Head of caudate nucleus (tissue), 42 donors: ENCODE data around the gene ST7.
A peak's percentile ranks its signal among the peaks of the same experiment; 100 is the strongest.
"Not testable (repeated sequence)": the region's sequence is repeated elsewhere in the genome, so short reads cannot be mapped to it uniquely, and the experiment has no call there.

Source experiments
- DNase-seq, 42 donors: peaks; one replicate each; pipeline versions ENCODE4 v3.0.0 to v3.0.0-alpha.2; 2020 to 2021; ENCODE audit warnings: mixed read lengths in 7 of 42
- intact Hi-C: fragments of 100-400 bp; cut with DNase I; formaldehyde crosslinking; loops from one replicate; pipeline ENCODE4 v1.15.0; 2022

Gene ST7

DNA sequence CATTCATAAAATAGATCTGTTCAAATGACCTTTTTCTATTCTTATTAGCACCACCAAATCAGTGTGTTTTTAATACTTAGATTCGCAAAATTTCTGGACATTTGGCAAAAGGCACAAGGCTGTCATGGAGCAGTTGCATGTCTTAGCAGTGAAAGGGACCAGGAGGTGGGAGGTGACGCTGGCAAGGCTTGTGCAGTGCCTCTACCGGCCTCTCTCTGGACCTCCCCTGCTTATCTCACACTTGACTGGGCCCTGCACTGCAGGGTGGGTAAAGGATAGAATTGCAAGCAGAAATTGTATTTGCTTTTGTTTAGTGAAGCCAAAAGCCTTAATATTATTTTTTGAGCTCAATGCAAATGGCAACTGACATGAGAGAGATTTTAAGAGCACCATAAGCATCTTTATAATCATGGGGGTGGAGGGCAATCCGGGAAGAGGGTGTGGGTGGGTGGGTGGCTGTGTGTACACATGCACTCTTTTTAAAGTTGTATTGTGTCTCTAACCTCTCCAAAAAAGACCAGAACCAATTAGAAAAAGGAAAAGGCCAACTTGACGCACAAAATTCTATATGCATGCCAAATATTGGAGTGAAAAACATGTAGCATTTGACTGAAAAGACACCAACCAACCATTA lies 263.3 kb downstream of the ST7 start:
- no peak for DNase-seq
- intact Hi-C loops, result no loop called here

DNA sequence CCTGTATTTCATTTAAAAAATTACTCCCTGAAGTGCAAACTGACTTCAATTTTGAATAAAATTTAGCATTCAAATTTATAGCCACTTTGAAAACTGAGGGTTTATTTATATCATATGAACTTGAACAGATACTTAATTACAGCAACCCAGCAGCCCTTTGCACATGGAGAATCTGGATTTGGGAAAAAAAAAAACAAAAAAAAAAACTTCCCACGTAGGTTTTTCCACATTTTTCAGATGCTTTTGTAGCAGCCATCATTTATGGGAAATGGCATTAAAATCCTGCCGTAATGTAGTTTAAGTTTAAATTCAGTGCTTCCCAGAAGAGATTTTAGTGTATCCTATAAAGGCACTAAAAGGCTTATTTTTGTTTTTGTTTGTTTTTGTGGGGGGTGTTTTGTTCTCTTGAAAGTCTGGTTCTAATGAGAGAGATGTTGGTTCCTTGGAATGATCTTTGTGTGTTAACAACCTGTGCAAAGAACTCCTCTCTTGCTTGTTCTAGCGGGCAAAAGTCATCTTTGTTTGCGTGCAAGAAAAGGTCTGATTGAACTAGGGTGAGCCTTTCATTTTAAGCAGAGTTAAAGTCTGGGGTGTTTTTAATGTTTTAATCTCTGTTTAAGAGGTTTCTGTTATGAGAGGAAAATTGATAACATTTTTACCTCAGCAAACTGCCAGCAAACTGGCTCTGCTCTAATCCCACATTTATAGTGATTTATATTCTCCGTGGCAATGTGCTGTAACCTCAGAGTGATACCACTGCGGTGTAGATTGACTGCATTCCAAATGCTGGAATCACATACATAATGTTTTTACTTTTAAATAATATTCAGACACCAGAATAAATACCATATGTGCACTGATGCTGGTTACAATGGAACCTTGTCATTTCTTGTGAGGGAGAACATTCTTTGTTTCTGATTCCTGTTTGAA lies 264.1 kb downstream of the ST7 start:
- intact Hi-C loops, result no loop called here
- DNase-seq, result no peak

DNA sequence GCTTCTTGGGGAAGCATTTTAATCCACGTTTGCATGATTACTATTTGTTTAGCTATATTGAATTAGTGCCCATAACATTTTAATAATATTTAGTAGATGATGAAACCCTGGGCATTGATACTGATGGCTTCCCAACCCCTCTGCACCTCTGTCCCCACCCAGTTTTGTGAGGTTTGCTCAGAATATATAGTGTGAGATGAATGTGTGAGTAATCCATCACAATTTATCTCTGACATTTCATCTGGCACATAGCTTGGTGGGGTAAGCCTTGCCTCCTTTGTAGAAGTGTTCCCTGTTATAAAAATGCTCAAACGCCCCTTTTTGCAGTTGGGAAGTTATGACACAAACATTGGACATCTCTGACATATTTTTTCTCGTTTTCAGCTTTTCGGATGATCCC lies 265.4 kb downstream of the ST7 start:
- DNase-seq, result no peak
- intact Hi-C loops, result no loop called here

DNA sequence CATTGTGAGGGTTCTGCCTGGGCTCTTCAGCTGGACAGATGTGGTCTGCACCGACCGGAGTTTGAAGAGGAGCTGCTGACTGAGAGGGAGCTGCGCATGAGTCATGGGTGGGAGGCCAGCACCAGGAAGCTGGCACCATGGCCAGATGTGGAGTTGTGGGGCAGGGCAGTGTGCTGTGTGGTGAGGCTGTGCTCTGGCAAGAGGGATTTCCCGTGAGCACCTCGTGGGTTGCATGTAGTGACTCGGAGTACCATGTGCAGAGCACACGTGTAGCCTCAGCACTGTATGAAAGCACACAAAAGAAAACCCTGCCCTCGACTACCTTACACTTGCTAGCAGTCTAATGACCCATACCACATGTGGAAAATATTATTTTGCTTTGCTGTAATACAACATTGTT lies 266.2 kb downstream of the ST7 start:
- intact Hi-C loops, result no loop called here
- no peak for DNase-seq

DNA sequence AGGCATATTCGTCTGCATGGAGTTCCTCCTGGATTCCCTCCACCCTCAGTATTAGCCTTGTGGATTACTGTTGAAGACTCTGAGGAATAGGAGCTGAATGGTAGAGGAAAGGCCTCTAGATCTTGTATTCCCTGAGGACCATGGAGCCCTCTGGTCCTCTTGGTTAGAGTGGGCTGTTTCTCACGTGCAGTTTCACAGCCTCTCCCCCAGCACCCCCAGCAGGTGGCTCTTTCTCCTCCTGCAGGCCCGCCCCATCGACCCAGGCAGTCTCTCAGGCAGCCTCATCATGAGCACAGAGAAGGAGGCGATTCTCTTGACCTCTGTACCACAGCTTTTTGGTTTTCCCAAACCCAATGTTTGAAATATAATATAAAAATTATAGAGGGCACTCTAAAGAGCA lies 267.5 kb downstream of the ST7 start:
- DNase-seq, result no peak
- intact Hi-C loops, result loop anchor here (5.0 kb wide), 1 partner anchor 166 kb away; no protein-coding TSS in a partner anchor

DNA sequence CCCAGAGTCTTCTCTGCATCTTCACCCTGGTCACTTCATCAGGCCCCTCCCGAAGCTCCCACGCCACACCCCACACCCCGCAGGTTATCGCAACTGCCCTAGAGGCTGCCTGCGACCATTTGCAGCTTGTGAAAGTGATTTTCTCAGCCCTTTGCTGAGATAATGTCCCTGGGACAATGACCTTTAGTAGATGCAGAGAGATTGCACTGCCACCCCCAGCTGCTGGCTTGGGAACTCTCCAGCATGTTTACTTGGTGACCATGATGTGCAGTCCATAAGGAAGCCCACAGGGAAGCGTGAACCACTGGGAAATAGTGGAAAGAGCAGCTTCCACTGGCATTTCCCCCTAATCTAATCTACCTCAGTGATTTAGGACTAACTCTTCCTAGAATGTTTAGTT lies 272.2 kb downstream of the ST7 start:
- intact Hi-C loops, result no loop called here
- no peak for DNase-seq

DNA sequence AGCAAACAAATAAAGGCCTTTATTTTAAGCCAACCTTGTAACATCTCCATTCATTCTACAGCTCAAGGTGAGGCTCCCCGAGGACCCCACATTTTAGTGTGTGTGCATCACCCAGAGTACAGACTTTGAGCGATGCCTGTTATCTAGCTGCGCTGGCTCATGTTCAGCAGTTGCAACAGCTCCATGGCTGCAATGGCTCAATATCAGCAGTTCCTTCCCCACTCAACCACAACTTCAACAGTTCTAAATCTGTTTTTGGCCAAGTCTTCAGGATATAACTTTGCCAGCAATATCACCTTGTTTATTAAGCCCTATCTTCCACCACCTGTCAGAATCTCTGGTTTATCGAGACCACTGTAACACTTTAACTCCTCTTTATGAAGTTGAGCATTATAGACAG lies 273.8 kb downstream of the ST7 start:
- no peak for DNase-seq
- intact Hi-C loops, result no loop called here

DNA sequence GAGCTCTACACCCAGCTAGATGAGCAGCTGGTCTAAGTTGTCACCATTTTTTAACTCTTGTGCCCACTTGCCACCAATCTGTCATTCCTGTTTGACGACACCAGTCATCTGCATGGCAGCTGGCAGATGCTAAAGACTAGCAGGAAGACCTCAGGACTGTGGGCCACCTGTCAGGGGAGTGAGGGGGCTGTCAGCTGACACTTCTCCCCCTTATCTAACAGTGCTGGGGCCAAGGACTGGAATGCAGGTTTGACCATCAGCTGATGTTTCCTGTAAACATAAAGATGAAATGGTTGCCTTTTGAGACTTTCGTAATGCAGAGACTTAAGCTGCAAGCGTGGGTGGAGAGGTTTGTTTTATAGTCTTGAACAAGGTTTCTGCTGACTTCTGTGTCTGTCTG lies 276.0 kb downstream of the ST7 start:
- intact Hi-C loops, result no loop called here
- DNase-seq, result no peak

DNA sequence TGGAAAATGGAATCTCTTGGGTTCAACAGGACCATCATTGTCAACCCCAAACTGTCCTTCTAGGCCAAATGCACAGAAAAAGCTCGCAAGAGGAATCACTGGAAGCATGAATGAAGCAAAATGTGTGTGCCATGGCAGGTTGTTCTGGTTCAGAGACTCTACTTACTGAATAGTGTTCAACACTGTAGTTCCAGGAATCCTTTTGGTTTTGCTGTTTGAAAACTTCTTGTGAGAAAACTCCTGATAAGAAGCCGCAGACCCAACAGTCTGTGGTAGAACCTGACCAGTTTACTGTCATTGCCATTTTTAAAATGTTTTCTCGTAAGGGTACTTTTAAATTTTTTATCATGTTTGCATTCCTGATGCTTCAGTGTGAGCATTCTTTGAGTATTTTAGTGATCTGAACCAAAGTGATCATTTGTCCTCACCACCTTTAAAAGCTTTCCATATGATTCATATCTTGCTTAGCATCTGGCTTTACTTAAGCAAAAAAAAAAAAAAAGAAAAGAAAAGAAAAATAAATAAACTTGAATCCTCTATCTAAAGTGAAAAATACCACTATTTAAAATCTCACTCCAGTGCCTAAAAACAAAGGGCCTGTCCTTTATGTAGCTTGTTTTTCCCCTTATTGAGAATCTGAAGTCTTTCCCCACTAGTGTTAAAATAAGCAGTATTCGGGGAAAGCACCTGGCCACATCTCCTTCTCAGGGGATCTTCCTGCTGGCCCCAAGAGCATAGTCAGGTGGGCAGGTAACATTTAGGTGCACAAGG lies 277.2 kb downstream of the ST7 start:
- intact Hi-C loops, result no loop called here
- no peak for DNase-seq

DNA sequence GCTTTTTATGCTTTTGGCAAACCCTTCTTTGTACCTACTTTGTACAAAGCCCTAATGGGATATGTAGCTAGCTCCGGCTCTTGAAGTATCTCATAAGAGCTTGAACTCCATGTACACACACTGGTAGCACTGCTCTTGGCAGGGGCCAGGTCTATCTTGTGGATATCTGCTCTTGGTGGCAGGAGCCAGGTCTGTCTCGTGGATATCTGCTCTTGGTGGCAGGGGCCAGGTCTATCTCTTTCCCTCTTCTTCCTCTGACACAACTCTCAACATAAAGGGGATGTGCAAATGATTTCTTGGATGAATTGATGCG lies 277.7 kb downstream of the ST7 start:
- intact Hi-C loops, result no loop called here

DNA sequence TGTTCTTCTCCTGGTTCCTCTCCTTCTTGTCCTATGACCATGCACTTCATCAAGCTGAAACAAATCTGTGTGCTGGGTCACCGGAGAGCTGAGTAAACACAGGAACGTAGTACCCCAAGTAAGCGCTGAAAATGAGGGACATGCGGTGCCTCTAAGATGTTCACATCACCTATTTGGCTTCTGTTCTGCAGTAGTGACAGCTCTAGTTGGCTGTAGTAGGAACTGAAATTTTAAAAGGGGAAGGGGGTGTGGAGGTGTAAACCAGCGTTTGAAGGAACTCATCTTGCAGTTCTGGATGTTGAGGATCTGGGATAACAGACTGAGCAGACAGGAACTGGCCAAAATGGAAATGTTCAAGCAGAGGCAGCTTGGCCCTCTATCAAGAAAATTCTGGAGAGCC lies 284.3 kb downstream of the ST7 start:
- no peak for DNase-seq
- intact Hi-C loops, result no loop called here

More for the DNA sequence above, 277.7 kb downstream of the ST7 start:
- DNase-seq, result no peak

DNA sequence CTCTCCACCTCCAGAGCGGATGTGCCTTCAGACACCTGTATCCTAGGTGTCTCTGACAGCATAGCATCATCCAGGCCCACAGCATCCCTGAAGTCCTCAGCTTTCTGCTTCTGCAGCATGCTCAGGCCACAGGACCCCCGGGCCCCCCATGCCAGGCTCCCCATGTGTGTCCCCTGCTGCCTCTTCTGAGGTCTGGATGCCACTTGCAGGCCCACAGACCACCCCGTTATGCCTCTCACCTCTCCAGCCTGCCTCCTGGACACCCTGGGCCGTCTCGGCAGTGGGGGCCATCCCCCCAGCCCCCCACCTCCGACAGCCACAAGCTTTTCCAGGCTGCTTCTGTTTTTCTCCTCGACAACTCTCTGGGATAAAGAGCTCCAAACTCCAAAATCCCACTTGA lies 285.2 kb downstream of the ST7 start:
- DNase-seq, result no peak
- intact Hi-C loops, result no loop called here

DNA sequence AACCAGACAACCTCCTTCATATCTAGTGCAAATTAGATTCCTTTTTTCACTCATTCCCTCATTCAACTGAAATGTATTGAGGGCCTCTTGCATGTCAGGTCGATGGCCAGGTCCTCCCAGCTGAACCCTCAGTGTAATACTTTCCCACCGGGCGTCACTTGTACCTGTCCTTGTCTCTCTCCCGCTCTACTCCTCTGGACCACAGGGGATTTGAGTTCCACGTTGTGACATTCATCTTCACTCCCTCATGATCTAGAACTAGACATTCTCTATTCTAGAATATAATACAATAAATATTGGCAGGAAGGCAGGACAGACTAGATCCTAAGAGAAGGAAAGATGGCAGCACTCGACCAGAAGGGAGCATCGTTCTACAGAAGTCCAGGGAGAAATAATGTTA lies 285.6 kb downstream of the ST7 start:
- DNase-seq, result no peak
- intact Hi-C loops, result no loop called here

DNA sequence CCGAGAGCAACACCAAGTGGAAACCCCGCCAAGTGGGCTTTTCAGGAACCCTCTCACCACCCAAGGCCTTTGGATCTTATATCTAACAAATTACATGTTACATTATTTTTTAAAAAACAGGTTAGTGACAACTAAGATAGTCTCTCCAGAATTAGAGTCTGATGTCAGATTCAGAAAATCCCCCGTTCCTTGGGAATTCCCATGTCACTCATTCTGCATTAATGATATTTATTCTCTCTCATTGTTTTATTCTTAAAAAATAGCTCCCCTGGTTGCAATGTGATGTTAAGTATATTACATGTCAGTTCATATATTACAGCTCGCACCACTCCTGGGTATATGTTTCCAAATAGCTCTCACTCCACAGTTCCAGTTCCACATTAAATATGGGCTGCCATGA lies 287.8 kb downstream of the ST7 start:
- no peak for DNase-seq
- intact Hi-C loops, result no loop called here

DNA sequence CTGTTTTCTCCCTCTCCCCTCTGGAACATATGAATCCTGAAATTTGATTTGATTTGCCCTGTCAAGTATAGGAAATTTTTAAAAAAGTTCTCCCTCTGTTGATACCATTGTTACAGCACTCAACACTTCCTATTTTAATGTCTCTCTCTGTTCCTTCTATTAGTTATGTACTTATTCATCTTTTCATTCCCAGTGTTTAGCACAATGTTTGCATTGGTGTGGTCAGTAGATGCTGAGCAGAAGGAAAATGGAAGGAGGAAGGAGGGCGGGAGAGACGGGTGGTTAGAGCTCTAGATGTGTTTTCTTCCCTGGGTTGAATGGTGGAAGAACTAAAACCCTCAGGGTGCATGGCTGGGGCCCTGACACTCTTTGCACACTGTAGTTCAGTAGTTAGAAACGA lies 290.1 kb downstream of the ST7 start:
- intact Hi-C loops, result no loop called here
- no peak for DNase-seq

DNA sequence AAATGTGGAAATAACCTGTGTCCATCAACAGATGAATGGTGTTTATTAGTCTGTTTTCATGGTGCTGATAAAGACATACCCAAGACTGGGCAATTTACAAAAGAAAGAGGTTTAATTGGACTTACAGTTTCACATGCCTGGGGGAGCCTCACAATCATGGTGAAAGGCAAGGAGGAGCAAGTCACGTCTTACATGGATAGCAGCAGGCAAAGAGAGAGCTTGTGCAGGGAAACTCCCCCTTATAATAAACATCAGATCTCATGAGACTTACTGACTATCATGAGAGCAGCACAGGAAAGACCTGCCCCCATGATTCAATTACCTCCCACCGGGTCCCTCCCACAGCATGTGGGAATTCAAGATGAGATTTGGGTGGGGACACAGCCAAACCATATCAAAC lies 292.4 kb downstream of the ST7 start:
- intact Hi-C loops, result not testable (repeated sequence)

DNA sequence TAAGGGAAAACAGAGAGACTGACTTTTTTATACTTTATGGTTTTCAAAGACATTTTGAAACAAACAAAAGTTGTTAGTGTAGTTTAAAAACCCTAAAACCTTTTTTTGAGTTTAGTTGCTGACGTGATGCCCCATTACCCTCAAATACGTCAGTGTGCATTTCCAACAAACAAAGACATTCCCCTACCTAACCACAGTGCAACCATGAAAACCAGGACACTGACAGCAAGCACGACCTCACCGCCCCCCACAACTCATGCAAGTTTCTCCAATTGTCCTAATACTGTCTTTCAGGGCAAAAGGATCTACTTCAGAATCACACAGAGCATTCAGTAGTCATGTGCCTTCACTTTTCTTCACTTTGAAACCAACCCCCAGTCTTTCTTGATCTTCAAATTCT lies 294.5 kb downstream of the ST7 start:
- DNase-seq, result no peak
- intact Hi-C loops, result no loop called here

More for the DNA sequence above, 292.4 kb downstream of the ST7 start:
- DNase-seq, result not testable (repeated sequence)

DNA sequence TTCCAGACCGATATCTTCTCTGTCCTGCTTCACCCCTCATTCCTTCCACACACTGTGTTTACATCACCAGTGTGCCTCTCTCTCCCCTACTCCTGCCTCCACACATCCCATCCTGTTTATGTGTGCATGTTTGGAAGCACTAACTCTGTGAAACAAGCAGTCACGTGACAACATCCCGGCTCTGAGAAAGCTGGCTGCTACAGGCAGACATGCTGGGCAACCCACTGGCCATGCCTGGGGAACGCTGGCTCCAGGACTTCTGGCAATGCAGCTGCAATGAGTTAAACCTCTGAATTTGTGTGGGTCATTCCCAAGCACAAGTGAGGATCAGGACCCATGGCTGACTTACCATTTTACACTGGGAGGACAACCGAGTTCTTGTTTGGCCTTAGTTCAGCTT lies 295.5 kb downstream of the ST7 start:
- DNase-seq, result peak in 38 of 42 donors; percentile 8 to 70 (median 32)
- intact Hi-C loops, result no loop called here

DNA sequence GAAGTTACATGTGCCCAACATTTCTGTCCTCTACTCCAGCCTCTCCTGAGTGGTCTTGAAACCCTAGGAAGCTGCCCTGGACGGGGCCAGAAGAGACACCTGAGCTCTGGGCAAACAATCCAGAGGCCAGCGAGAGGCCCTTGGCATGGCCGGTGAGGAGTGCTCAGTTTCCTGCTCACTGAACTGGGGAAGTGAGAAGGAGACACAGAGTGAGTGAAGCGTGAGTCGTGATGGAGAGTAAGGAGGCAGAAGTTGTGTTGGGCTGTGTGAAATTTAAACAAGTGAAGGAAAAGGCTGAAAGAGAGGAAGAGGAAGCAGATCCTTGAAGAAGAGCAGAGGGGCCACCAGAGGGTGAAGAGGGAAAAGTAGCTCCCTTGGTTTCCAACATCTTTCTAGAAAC lies 296.4 kb downstream of the ST7 start:
- no peak for DNase-seq
- intact Hi-C loops, result no loop called here

DNA sequence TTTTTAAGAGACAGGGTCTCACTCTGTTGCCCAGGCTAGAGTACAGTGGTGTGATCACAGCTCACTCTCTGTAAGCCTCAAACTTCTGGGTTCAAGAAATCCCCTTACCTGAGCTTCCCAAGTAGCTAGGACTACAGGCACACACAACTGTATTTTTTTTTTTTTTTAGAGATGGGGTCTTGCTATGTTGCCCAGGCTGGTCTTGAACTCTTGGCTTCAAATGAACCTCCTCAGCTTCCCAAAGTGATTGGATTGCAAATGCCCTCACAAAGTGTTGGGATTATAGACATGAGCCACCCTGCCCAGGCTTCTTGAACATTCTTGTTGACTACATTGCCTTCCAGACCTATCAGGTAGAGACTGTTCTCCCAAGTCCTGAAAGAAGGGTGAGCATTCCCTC lies 296.9 kb downstream of the ST7 start:
- intact Hi-C loops, result no loop called here
- DNase-seq, result no peak
